NCI-H748 (cell line): ENCODE results near the gene FKRP.
A peak's percentile ranks its signal among the peaks of the same experiment; 100 is the strongest.
"Not testable (repeated sequence)": the region's sequence is repeated elsewhere in the genome, so short reads cannot be mapped to it uniquely, and the experiment has no call there.

Experiments used
- DNase-seq: peaks from one replicate; lab custom pipeline; 2025; ENCODE audit not compliant: unreplicated experiment; lab: John Stamatoyannopoulos, UW

FKRP gene

GRCh38 chr19:46745521-46746280, at the start of gene FKRP:
Gene FKRP, plus strand, starts transcription at chr19:46746057. Its CDS starts 9,394 bp downstream, at chr19:46755451.
- DNase-seq: peak; percentile 47

- DNase-seq: no peak
Observed at GRCh38 chr19:46696866-46697203, 49.0 kb upstream of the FKRP start.

- peak; percentile 90 for DNase-seq
Observed at GRCh38 chr19:46697204-46697960, 48.5 kb upstream of the FKRP start.

GRCh38 chr19:46698395-46699321, 47.2 kb upstream of the FKRP start:
- no peak for DNase-seq

GRCh38 chr19:46700704-46701103, 45.2 kb upstream of the FKRP start:
- DNase-seq: no peak

- peak; percentile 28 for DNase-seq
Observed at GRCh38 chr19:46704379-46705076, 41.3 kb upstream of the FKRP start.

GRCh38 chr19:46710687-46711086, 35.2 kb upstream of the FKRP start:
- no peak for DNase-seq

GRCh38 chr19:46712768-46713338, 33.0 kb upstream of the FKRP start:
- DNase-seq: not testable (repeated sequence)

GRCh38 chr19:46713781-46714443, 31.9 kb upstream of the FKRP start:
- peak; percentile 92 for DNase-seq

- no peak for DNase-seq
Observed at GRCh38 chr19:46714444-46715106, 31.3 kb upstream of the FKRP start.

GRCh38 chr19:46715620-46715974, 30.3 kb upstream of the FKRP start:
- DNase-seq: no peak

- peak; percentile 43 for DNase-seq
Observed at GRCh38 chr19:46715975-46716671, 29.7 kb upstream of the FKRP start.

- no peak for DNase-seq
Observed at GRCh38 chr19:46716672-46717033, 29.2 kb upstream of the FKRP start.

- peak; percentile 85 for DNase-seq
Observed at GRCh38 chr19:46717034-46717715, 28.7 kb upstream of the FKRP start, which contains the start of gene PRKD2. Gene PRKD2, minus strand, starts transcription at chr19:46717114. Its CDS starts 744 bp downstream, at chr19:46716370.

GRCh38 chr19:46717716-46718143, 28.1 kb upstream of the FKRP start:
- no peak for DNase-seq

GRCh38 chr19:46718157-46718933, 27.5 kb upstream of the FKRP start:
- peak; percentile 32 for DNase-seq

- DNase-seq: no peak
Observed at GRCh38 chr19:46718934-46719622, 26.8 kb upstream of the FKRP start.
